ENCODE measurements around the gene STPG2.
"Not testable (repeated sequence)": the region's sequence is repeated elsewhere in the genome, so short reads cannot be mapped to it uniquely, and the experiment has no call there.

STPG2 gene

DNA sequence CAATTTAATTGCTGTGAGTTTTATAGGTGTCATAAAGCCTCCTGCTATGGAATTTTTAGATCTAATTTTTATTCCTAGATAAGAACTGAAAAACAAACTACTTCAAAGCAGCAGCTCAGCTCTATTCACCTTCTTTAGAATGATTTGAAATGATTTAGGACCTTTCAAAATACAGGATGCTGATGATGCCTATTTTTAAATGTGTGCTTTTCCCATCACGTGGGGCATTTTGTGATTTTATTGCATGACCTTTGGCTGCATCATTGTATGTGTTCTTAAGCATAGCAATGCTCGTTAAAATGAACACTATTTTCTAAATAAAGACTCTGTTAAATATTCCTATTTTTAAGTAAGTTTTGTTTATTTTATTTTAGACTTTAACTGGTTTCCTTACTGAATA lies 537.3 kb downstream of the STPG2 start:
- DNase-seq = no peak

DNA sequence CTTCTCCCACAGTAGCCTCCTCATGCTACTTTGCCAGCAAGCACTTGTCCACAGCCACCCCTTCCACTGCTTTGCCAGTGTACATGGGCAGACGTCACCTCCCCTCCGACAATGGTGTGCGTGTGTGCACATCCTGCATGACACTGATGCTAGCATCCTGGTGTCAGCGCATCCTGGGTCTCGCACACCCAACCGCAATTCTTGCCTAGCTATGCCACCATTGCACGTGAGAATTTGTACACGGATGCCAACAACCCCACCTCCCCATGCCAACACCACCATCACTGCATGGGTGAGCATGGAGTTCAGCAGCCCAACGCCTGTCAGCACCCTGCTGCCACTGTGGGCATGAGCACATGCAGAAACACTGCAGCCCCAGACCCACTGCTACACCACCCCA lies 550.0 kb downstream of the STPG2 start:
- DNase-seq = no peak

- no peak for DNase-seq
These were observed 553.0 kb downstream of the STPG2 start for GRCh38 chr4:97590266-97590665.

- DNase-seq = no peak
These were observed 553.6 kb downstream of the STPG2 start for GRCh38 chr4:97589481-97590196.

DNA sequence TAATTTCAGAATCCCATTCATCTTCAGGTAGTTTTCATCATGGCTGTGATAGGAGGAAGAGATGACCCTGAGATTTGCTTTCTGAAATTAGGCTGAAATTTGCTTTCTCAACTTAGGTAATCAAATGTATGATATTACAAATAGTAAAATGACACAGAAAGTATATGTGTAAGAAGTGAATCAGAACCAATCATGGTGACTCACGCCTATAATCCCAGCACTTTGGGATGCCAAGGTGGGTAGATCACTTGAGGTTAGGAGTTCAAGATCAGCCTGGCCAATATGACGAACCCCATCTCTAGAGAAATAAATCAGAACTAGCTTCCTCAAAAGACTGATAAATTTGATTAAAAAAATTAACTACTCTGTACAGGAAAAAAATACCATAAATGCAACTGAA lies 555.4 kb downstream of the STPG2 start:
- DNase-seq = no peak

DNA sequence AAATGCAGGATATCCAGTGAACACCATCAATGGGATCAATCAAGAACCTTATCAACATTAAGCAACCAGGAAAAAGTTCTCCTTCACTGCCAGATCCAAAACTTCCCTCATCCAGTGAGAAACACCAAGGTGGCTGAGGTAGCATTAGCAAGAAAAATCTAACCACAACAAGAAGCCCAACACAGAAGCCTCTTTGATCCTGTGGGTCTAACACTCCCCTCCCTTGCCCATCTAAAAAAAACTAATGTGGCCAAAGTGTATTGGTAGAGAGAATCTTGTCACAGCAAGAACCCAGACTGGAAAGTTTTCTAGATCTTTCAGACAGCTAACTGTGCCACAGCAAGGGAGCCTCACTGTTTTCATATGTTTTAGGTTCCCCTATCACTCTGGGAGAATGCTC lies 558.0 kb downstream of the STPG2 start:
- DNase-seq = no peak

DNA sequence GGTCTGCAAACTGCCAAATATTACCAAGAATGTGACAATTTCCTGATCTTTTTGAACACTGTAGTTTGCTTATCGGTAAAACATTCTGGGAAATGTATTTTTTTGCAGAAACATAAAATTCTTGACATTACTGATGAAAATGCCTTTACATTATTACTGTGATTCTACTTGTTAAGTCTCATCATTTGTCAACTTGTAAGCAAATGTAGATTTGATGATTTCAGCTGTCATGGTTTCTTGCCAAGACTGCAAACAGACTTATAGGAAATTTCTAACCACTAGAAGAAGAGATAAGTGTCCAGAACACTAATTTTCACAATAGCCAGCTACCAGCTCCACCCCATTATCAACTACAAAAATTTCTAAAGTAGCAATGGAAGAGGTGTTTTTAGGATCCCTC lies 560.4 kb downstream of the STPG2 start:
- no peak for DNase-seq

- no peak for DNase-seq
These were observed 566.3 kb downstream of the STPG2 start for GRCh38 chr4:97577004-97577403.

GRCh38 chr4:97560009-97560408 lies 583.3 kb downstream of the STPG2 start:
- DNase-seq = no peak

DNA sequence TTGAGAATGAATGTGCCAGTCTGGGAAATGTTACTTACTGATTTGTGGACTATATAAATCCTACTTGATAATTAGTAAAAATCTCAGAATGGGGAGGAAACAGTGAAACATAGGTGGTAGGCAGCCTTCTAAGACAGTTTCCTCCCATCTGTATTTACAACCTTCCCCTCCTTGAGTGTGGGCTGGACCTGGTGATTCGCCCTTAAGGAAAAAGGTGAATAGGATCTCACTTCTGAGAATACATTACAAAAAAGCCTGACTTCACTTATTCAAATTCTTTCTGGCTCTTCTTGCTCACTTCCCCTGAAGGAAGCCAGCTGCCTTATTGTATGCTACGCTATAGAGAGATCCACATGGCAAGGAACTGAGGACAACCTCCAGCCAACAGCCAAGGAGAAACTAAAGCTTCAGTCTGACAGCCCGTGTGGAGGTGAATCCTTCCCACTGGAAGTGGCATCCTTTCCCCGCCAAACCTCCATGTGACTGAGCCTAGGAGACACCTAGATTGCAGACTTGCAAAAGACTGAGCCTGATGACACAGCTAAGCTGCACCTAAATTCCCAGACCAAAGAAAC lies 585.0 kb downstream of the STPG2 start:
- no peak for DNase-seq

GRCh38 chr4:97550637-97551036 lies 592.6 kb downstream of the STPG2 start:
- DNase-seq = not testable (repeated sequence)

- DNase-seq = no peak
These were observed 594.2 kb downstream of the STPG2 start for GRCh38 chr4:97548943-97549583.

- no peak for DNase-seq
These were observed 595.1 kb downstream of the STPG2 start for GRCh38 chr4:97548186-97548585.

DNA sequence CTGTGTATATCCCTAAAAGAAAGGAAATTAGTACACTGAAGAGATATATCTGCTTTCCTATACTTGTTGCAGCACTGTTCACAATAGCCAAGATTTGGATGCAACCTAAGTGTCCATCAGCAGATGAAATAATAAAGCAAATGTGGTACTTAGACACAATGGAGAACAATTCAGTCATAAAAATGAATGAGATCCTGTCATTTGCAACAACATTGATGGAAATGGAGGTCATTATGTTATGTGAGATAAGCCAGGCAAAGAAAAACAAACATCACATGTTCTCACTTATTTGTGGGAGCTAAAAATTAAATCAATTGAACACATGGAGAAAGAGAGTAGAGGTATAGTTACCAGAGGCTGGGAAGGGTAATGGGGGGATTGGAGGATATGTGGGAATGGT lies 611.9 kb downstream of the STPG2 start:
- DNase-seq = no peak

DNA sequence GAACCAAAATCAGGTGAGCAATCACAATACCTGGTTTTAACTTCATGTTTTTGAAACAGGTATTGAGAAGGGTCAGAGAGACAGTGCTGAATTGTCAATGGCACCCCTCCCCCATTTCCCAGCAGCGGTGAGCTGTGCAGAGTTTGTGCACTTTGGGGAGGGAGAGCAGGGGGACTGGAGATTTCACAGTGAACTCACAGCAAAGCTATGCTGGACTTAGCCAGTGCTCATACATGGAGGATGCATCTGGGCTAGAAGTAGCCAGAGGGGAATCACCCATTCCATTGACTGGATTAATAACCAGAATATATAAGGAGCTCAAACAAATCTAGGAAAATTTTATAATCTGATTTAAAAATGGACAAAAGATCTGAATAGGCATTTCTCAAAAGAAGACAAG lies 612.6 kb downstream of the STPG2 start:
- DNase-seq = no peak

GRCh38 chr4:97525236-97525635 lies 618.0 kb downstream of the STPG2 start:
- DNase-seq = no peak

- DNase-seq = no peak
These were observed 625.3 kb downstream of the STPG2 start for GRCh38 chr4:97517939-97518338.

- no peak for DNase-seq
These were observed 629.4 kb downstream of the STPG2 start for GRCh38 chr4:97513917-97514316.
